Measurements from ENCODE around the gene MTPN. TPM values are rescaled to one million over a fixed set of nuclear protein-coding genes. Genes with fewer than 3 reads are reported as not detected.

MTPN gene
- total RNA-seq, 1 experiment from 2014 or later, result 98.2 TPM

DNA sequence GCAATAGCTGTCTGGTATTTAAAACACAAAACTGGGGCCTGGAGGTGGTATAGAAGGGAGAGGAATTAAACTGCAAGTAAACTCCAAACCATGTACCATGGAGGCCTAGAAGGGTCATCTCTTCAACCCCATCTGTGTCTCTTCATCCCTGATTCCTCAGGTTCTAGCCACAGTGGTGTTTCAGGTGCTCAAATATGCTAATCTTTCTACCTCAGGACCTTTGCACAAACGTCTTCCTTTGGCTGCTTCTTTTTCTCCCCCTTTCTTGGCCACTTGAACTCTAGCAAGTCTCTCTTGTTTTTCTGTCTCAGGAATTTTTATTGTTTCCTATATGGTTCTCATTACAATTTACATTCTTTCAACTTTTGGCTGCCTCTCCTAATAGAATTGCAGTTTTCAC is 25.6 kb upstream of the MTPN start:
- TF ChIP-seq, protein P1, sequence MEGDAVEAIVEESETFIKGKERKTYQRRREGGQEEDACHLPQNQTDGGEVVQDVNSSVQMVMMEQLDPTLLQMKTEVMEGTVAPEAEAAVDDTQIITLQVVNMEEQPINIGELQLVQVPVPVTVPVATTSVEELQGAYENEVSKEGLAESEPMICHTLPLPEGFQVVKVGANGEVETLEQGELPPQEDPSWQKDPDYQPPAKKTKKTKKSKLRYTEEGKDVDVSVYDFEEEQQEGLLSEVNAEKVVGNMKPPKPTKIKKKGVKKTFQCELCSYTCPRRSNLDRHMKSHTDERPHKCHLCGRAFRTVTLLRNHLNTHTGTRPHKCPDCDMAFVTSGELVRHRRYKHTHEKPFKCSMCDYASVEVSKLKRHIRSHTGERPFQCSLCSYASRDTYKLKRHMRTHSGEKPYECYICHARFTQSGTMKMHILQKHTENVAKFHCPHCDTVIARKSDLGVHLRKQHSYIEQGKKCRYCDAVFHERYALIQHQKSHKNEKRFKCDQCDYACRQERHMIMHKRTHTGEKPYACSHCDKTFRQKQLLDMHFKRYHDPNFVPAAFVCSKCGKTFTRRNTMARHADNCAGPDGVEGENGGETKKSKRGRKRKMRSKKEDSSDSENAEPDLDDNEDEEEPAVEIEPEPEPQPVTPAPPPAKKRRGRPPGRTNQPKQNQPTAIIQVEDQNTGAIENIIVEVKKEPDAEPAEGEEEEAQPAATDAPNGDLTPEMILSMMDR (conservative IDR thresholded peaks at IDR 0.05), result no peak
- no CpG with 5 or more reads among the region's 1 CpG for WGBS (ENCODE audit: extremely low coverage, insufficient read length, low lambda C conversion rate)
- H3K9ac ChIP-seq (ENCODE audit: extremely low read depth, insufficient read length, low read length), result no peak overlapping the region

More for the DNA sequence above, 25.6 kb upstream of the MTPN start:
- no peak overlapping the region for H3K4me2 ChIP-seq (ENCODE audit: insufficient read depth, insufficient read length, low read length)
- H2AFZ ChIP-seq (ENCODE audit: low read length), result no peak overlapping the region
- no peak overlapping the region for H3K18ac ChIP-seq (ENCODE audit: insufficient read length, low read depth, low read length)
- no peak overlapping the region for H2BK12ac ChIP-seq (ENCODE audit: insufficient read length, low read depth, low read length)
- H3K79me1 ChIP-seq (ENCODE audit: insufficient read depth, low read depth, low read length, poor library complexity, severe bottlenecking), result no peaks in the 10 kb centered on the region
- no peaks in the 10 kb centered on the region for H3K27me3 ChIP-seq (ENCODE audit: insufficient read depth, low read length)
- H2BK20ac ChIP-seq (ENCODE audit: low read depth, low read length, poor library complexity, severe bottlenecking), result no peak overlapping the region
- H4K8ac ChIP-seq (replicated peaks; ENCODE audit: insufficient read length, low read depth, low read length), result no peak overlapping the region
- H3K79me2 ChIP-seq (ENCODE audit: insufficient read depth, low read length), result no peaks in the 10 kb centered on the region
- H4K5ac ChIP-seq (ENCODE audit: insufficient read length, low read depth, low read length), result no peak overlapping the region
- H3K14ac ChIP-seq (ENCODE audit: insufficient read depth, low read length), result no peak overlapping the region
- Mint-ChIP-seq H3K27me3 (ENCODE audit: low read depth) (no peaks in the 10 kb centered on the region), H3K9me3 (peaks cover 3% of the 10 kb centered on the region in 2 experiments; a peak in 4 of 5 replicates), H3K4me1 (no peaks in the 10 kb centered on the region), H3K36me3 (ENCODE audit: insufficient read depth in 1 of 3, low read depth in 3 of 3) (peaks cover 0 to 4% (median 3%) of the 10 kb centered on the region in 3 experiments; a peak in 1 of 7 replicates), H3K4me3 (no peak overlapping the region), H3K27ac (no peak overlapping the region)
- H4K91ac ChIP-seq (ENCODE audit: insufficient read length, low read depth, low read length), result no peak overlapping the region
- no peaks in the 10 kb centered on the region for H4K20me1 ChIP-seq (ENCODE audit: control insufficient read depth, insufficient read depth, insufficient read length)
- no peaks in the 10 kb centered on the region for H3K9me3 ChIP-seq (ENCODE audit: control insufficient read depth, low read depth, low read length)
- no peak overlapping the region for H3K23ac ChIP-seq (ENCODE audit: insufficient read length, low read depth, low read length)
- no peak for DNase-seq
- no peaks in the 10 kb centered on the region for H3K23me2 ChIP-seq (ENCODE audit: insufficient read length, low read depth, low read length, poor library complexity, severe bottlenecking)
- no peaks in the 10 kb centered on the region for H3K4me1 ChIP-seq (ENCODE audit: insufficient read depth, low read length)
- H2AK5ac ChIP-seq (ENCODE audit: insufficient read length, low read length), result no peak overlapping the region
- no peak overlapping the region for H2BK120ac ChIP-seq (ENCODE audit: low read depth, low read length, poor library complexity, severe bottlenecking)
- no peak overlapping the region for H3K27ac ChIP-seq (ENCODE audit: insufficient read length, low read depth, low read length)
- no peak overlapping the region for H2BK5ac ChIP-seq (ENCODE audit: insufficient read length, low read length)
- H3T11ph ChIP-seq (ENCODE audit: low read length), result no peak overlapping the region
- no peak overlapping the region for H3K56ac ChIP-seq (ENCODE audit: insufficient read length, low read depth, low read length)
- no peak overlapping the region for H3K4ac ChIP-seq (ENCODE audit: low read depth, low read length)
- no peak overlapping the region for H2BK15ac ChIP-seq (ENCODE audit: low read depth, low read length)

Data from H9 (cell line).